Spleen (tissue), 11 donors: ENCODE data around the gene CDC5L. TPM values are rescaled to one million over a fixed set of nuclear protein-coding genes. Genes with fewer than 3 reads are reported as not detected.

Source experiments
- DNase-seq: peaks from one replicate; pipeline ENCODE4 v3.0.0-alpha.2; 2020
- H3K27ac ChIP-seq, 8 donors: fragments of 200-600 bp; sonication (generic) in 7 of 8; 1 replicate in 4 of 8; 2 replicates in 4 of 8; pipeline versions ENCODE4 v1.5.0 to v1.8.0; 2016 to 2021; ENCODE audit warnings: inconsistent platforms in 4 of 8, mild to moderate bottlenecking in 4 of 8, moderate library complexity in 1 of 8
- H3K27me3 ChIP-seq, 7 donors: fragments of 200-600 bp; sonication (generic) in 6 of 7; replicated peaks in 1 of 7; 1 replicate in 4 of 7; 2 replicates in 3 of 7; pipeline versions ENCODE4 v1.5.0 to v1.8.0; 2016 to 2021; ENCODE audit warnings: inconsistent platforms in 3 of 7, mild to moderate bottlenecking in 1 of 7
- H3K36me3 ChIP-seq, 6 donors: fragments of 200-600 bp; sonication (generic) in 5 of 6; 1 replicate in 4 of 6; 2 replicates in 2 of 6; pipeline versions ENCODE4 v1.5.0 to v1.8.0; 2016 to 2021; ENCODE audit warnings: inconsistent platforms in 2 of 6
- H3K4me1 ChIP-seq, 6 donors: fragments of 200-600 bp; sonication (generic) in 5 of 6; 1 replicate in 3 of 6; 2 replicates in 3 of 6; pipeline versions ENCODE4 v1.5.0 to v1.8.0; 2016 to 2021; ENCODE audit warnings: inconsistent platforms in 3 of 6
- H3K4me3 ChIP-seq, 8 donors: fragments of 200-600 bp; sonication (generic) in 7 of 8; 1 replicate in 4 of 8; 2 replicates in 4 of 8; pipeline versions ENCODE4 v1.5.0 to v1.8.0; 2016 to 2021; ENCODE audit warnings: inconsistent platforms in 4 of 8, mild to moderate bottlenecking in 4 of 8, moderate library complexity in 2 of 8
- H3K9me3 ChIP-seq, 8 donors: fragments of 200-600 bp; sonication (generic) in 7 of 8; 1 replicate in 4 of 8; 2 replicates in 4 of 8; pipeline versions ENCODE4 v1.5.0 to v1.8.0; 2016 to 2021; ENCODE audit warnings: inconsistent platforms in 4 of 8
- POLR2A ChIP-seq, 3 donors: fragments of 450-650 bp; IDR thresholded peaks; one replicate each; pipeline ENCODE4 v1.5.1; 2017; ENCODE audit warnings: antibody characterized with exemption in 3 of 3, mild to moderate bottlenecking in 1 of 3
- POLR2AphosphoS5 ChIP-seq, 3 donors: sonication (generic); formaldehyde crosslinking; IDR thresholded peaks; one replicate each; pipeline ENCODE4 v1.5.1; 2017; ENCODE audit warnings: antibody characterized with exemption in 3 of 3
- WGBS, 5 donors: extraction: QIAGEN DNeasy Blood & Tissue Kit in 3 of 5; methylation state at CpG; one replicate each; pipeline versions ENCODE4 v1.1.5 to v1.1.7; 2013 to 2018; 5-methylcytosine and 5-hydroxymethylcytosine counted together
- intact Hi-C: fragments of 100-400 bp; cut with DNase I; formaldehyde crosslinking; loops from one replicate; pipeline ENCODE4 v1.15.0; 2023; ENCODE audit warnings: low total_unique reads
- polyA plus RNA-seq, 3 donors: library from polyadenylated mRNA; stranded (reverse); fragments of 200-250 nt; gene quantifications; one replicate each; pipeline ENCODE4 v1.2.1, GENCODE V29; 2013
- total RNA-seq, 7 donors: library from RNA; depleted of rRNA in 3 of 7; stranded (reverse); fragments of >200 nt in 3 of 7; fragmentation: NEBNext Ultra II Directional in 4 of 7; extraction: Animal tissue kit (Norgen Biotek cat#: 25700) in 4 of 7; gene quantifications; one replicate each; pipeline versions ENCODE4 v1.1.0 to v1.2.1, GENCODE V29; 2016 to 2021
- TF ChIP-seq, protein P1 (sequence below), 11 experiments: fragments of 200-600 bp in 7 of 11; fragments of 450-650 bp in 4 of 11; sonication (generic) in 4 of 11; IDR thresholded peaks in 8 of 11; conservative IDR thresholded peaks in 3 of 11; 1 replicate in 7 of 11; 2 replicates in 4 of 11; pipeline versions ENCODE4 v1.4.0 to v1.8.0; 2016 to 2021; ENCODE audit warnings: antibody characterized with exemption in 11 of 11, inconsistent platforms in 4 of 11, mild to moderate bottlenecking in 1 of 11
- donor health status: healthy with polysubstance abuse.
- donor health status: DM: no; HTN: no; CAD: no; lungs with moderate emphysema.
- donor health status: DM: no; HTN: no; CAD: no.
- donor health status: Bipolar disorder and iron deficiency.
- donor health status: healthy.
- donor health status: DM: no; HTN: no; CAD: no.
- donor health status: DM: yes; HTN: yes; CAD: no.

CDC5L gene
- total and polyA plus RNA-seq, 10 donors: 5.3 to 20.3 (median 18.1) TPM

DNA sequence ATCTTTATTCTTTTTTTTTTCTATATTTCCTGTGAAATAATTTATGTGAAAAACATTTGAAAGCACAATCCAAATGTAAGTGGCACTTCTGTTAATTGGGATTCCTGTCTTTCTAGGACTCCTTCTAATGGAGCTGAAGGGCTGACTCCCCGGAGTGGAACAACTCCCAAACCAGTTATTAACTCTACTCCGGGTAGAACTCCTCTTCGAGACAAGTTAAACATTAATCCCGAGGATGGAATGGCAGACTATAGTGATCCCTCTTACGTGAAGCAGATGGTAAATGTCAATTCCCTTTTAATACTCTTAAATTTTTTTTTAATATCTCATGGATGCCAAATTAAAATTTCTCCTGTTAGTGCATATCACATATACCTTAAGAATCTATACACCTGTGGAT is 35.0 kb downstream of the CDC5L start:
- no peak for DNase-seq
- Histone ChIP-seq H3K4me3 (no peak overlapping the region), H3K9me3 (no peaks in the 10 kb centered on the region), H3K4me1 (peaks cover 0 to 9% (median 0%) of the 10 kb centered on the region in 6 donors), H3K36me3 (peaks cover 0 to 91% (median 83%) of the 10 kb centered on the region in 6 donors), H3K27me3 (no peaks in the 10 kb centered on the region), H3K27ac (no peak overlapping the region)
- TF ChIP-seq, protein P1, sequence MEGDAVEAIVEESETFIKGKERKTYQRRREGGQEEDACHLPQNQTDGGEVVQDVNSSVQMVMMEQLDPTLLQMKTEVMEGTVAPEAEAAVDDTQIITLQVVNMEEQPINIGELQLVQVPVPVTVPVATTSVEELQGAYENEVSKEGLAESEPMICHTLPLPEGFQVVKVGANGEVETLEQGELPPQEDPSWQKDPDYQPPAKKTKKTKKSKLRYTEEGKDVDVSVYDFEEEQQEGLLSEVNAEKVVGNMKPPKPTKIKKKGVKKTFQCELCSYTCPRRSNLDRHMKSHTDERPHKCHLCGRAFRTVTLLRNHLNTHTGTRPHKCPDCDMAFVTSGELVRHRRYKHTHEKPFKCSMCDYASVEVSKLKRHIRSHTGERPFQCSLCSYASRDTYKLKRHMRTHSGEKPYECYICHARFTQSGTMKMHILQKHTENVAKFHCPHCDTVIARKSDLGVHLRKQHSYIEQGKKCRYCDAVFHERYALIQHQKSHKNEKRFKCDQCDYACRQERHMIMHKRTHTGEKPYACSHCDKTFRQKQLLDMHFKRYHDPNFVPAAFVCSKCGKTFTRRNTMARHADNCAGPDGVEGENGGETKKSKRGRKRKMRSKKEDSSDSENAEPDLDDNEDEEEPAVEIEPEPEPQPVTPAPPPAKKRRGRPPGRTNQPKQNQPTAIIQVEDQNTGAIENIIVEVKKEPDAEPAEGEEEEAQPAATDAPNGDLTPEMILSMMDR (IDR thresholded peaks at IDR 0.05 in 8 of 11, conservative IDR thresholded peaks at IDR 0.05 in 3 of 11): no peak
- TF ChIP-seq POLR2AphosphoS5 (IDR thresholded peaks at IDR 0.05): no peak
- TF ChIP-seq POLR2A (IDR thresholded peaks at IDR 0.05): no peak
- intact Hi-C loops: no loop called here
- WGBS, 5 donors: 87 to 96% (median 92%) methylated on average over 5 of the region's 5 CpGs

DNA sequence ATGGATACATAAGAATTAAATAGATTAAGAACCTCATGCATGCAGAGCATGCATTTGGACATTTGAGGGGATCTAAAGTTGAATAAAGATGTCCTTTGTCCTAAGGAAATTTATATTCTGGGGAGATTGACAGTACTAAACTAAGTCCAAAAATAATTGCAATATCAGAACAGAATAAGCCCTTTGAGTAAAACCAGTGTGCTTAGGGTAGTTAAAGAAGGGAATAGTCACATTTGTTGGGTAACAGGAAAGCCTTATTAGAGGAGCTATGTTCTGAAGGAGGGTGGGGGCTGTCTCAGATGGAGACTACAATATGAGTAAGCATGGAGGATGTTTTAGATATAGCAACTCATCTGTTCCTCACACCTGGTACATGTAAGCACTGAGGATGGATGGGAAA is 35.8 kb downstream of the CDC5L start:
- no peak overlapping the region for H3K4me3 ChIP-seq
- intact Hi-C loops: no loop called here
- H3K27ac ChIP-seq: no peak overlapping the region
- TF ChIP-seq POLR2A (IDR thresholded peaks at IDR 0.05) (no peak), POLR2AphosphoS5 (IDR thresholded peaks at IDR 0.05) (no peak)
- TF ChIP-seq, protein P1 (IDR thresholded peaks at IDR 0.05 in 8 of 11, conservative IDR thresholded peaks at IDR 0.05 in 3 of 11): no peak
- H3K9me3 ChIP-seq: no peaks in the 10 kb centered on the region
- DNase-seq: no peak
- H3K4me1 ChIP-seq: peaks cover 0 to 9% (median 0%) of the 10 kb centered on the region in 6 donors
- peaks cover 0 to 93% (median 84%) of the 10 kb centered on the region in 6 donors for H3K36me3 ChIP-seq
- H3K27me3 ChIP-seq: no peaks in the 10 kb centered on the region

DNA sequence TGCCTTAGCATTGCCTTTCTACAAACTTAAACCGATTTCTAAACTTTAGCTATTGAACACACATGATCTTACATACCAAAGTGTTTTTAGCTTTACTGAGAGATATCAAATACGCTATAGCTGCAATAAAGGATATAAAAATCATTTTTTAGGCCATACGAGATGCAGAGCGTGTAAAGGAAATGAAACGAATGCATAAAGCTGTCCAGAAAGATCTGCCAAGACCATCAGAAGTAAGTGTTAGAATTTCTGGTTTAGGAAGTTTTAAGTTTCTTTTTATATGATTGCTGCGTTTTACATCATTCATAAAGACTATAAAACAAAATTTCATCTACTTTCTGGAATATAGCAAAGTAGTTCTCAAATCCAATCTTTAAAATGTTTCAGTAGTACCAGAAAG is 38.4 kb downstream of the CDC5L start:
- Histone ChIP-seq H3K4me3 (no peak overlapping the region), H3K27me3 (no peaks in the 10 kb centered on the region), H3K4me1 (peaks cover 0 to 17% (median 0%) of the 10 kb centered on the region in 6 donors), H3K27ac (no peak overlapping the region), H3K36me3 (peaks cover 0 to 100% (median 85%) of the 10 kb centered on the region in 6 donors), H3K9me3 (no peaks in the 10 kb centered on the region)
- no peak for TF ChIP-seq POLR2AphosphoS5 (IDR thresholded peaks at IDR 0.05)
- no peak for DNase-seq
- WGBS, 5 donors: 94 to 95% (median 94%) methylated on average over 6 of the region's 6 CpGs
- intact Hi-C loops: no loop called here

DNA sequence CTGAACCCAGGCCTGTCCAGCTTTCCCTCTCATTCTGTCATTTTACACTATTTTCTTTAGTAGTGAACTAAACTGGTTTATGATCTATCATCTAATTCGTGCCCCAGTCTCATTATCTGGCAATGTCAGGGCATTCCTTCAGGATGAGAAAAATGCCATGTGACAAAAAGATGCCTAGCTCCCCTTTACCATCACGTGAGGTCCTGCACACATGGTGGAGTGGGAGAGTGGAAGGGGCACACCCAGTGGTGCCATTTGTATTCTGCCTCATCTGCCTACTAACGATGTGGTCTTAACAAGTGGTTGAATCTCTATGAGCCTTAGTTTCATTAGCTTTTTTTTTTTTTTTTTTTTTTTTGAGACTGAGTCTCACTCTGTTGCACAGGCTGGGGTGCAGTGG is 41.2 kb downstream of the CDC5L start:
- H3K4me1 ChIP-seq: peaks cover 0 to 32% (median 7%) of the 10 kb centered on the region in 6 donors
- TF ChIP-seq POLR2AphosphoS5 (IDR thresholded peaks at IDR 0.05): no peak
- TF ChIP-seq, protein P1 (IDR thresholded peaks at IDR 0.05 in 8 of 11, conservative IDR thresholded peaks at IDR 0.05 in 3 of 11): no peak
- no peak for TF ChIP-seq POLR2A (IDR thresholded peaks at IDR 0.05)
- H3K9me3 ChIP-seq: no peaks in the 10 kb centered on the region
- WGBS, 5 donors: 82 to 96% (median 87%) methylated on average over 3 of the region's 3 CpGs
- H3K27ac ChIP-seq: no peak overlapping the region
- H3K36me3 ChIP-seq: peaks cover 0 to 100% (median 66%) of the 10 kb centered on the region in 6 donors
- no peak overlapping the region for H3K4me3 ChIP-seq
- DNase-seq: no peak
- intact Hi-C loops: no loop called here
- no peaks in the 10 kb centered on the region for H3K27me3 ChIP-seq

DNA sequence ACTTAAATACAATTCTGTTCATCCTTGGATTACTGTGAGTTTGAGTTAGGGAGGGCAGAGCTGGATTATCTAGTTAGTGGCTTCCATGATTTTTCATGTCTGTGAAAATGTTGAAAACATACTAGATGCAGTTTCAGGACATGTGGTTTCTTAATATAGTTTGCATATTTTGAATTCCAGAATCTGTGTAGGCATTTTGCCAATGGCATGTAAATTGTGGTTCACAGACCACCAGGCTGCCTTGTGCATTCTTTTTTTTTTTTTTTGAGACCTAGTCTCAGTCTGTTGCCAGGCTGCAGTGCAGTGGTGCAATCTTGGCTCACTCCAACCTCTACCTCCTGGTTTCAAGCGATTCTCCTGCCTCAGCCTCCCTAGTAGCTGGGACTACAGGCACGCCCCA is 42.8 kb downstream of the CDC5L start:
- no peak for TF ChIP-seq POLR2AphosphoS5 (IDR thresholded peaks at IDR 0.05)
- TF ChIP-seq, protein P1 (IDR thresholded peaks at IDR 0.05 in 8 of 11, conservative IDR thresholded peaks at IDR 0.05 in 3 of 11): no peak
- TF ChIP-seq POLR2A (IDR thresholded peaks at IDR 0.05): no peak
- WGBS, 5 donors: 93 to 100% (median 97%) methylated on average over 2 of the region's 2 CpGs
- H3K27ac ChIP-seq: no peak overlapping the region
- DNase-seq: no peak
- H3K4me3 ChIP-seq: no peak overlapping the region
- no peaks in the 10 kb centered on the region for H3K9me3 ChIP-seq
- intact Hi-C loops: no loop called here
- H3K36me3 ChIP-seq: peaks cover 0 to 98% (median 54%) of the 10 kb centered on the region in 6 donors
- peaks cover 0 to 41% (median 10%) of the 10 kb centered on the region in 6 donors for H3K4me1 ChIP-seq
- no peaks in the 10 kb centered on the region for H3K27me3 ChIP-seq
